ENCODE data around the gene RP9. TPM values are rescaled to one million over a fixed set of nuclear protein-coding genes. Genes with fewer than 3 reads are reported as not detected.

The RP9 gene
- total RNA-seq, 2 experiments from 2014 or later, result 17.6 to 20.3 TPM

DNA sequence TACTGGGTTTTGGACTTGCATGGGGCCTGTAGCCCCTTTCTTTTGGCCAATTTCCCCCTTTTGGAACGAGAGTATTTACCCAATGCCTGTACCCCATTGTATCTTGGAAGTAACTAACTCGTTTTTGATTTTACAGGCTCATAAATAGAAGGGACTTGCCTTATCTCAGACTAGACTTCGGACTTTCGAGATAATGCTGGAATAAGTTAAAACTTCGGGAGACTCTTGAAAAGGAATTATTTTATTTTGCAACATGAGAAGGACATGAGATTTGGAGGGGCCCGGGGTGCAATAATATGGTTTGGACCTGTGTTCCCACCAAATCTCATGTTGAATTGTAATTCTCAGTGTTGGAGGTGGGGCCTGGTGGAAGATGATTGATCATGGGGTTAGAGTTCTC, 38.4 kb downstream of the RP9 start:
- no peaks in the 10 kb centered on the region for H3K36me3 ChIP-seq (ENCODE audit: insufficient read depth, low read length)
- no peak overlapping the region for H3K27ac ChIP-seq (ENCODE audit: low read depth in 1 of 2, low read length in 2 of 2)
- ChIA-PET CTCF (no interaction called here), POLR2A (no interaction called here)
- H3K27me3 Mint-ChIP-seq, result peaks cover 23% of the 10 kb centered on the region
- TF ChIP-seq, protein P1, sequence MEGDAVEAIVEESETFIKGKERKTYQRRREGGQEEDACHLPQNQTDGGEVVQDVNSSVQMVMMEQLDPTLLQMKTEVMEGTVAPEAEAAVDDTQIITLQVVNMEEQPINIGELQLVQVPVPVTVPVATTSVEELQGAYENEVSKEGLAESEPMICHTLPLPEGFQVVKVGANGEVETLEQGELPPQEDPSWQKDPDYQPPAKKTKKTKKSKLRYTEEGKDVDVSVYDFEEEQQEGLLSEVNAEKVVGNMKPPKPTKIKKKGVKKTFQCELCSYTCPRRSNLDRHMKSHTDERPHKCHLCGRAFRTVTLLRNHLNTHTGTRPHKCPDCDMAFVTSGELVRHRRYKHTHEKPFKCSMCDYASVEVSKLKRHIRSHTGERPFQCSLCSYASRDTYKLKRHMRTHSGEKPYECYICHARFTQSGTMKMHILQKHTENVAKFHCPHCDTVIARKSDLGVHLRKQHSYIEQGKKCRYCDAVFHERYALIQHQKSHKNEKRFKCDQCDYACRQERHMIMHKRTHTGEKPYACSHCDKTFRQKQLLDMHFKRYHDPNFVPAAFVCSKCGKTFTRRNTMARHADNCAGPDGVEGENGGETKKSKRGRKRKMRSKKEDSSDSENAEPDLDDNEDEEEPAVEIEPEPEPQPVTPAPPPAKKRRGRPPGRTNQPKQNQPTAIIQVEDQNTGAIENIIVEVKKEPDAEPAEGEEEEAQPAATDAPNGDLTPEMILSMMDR (IDR thresholded peaks at IDR 0.05), result no peak
- H3K4me1 ChIP-seq (ENCODE audit: insufficient read depth, low read length), result no peaks in the 10 kb centered on the region
- DNase-seq (no peak), ATAC-seq (ENCODE audit: poor library complexity) (no peak)
- H3K4me3 Mint-ChIP-seq, result no peak overlapping the region
- H3K36me3 Mint-ChIP-seq (ENCODE audit: low read depth), result no peaks in the 10 kb centered on the region
- H3K9me3 ChIP-seq (ENCODE audit: control insufficient read depth in 1 of 2, insufficient read depth in 1 of 2, low read length in 2 of 2), result peaks cover 9 to 10% of the 10 kb centered on the region in 2 experiments
- no peak overlapping the region for H3K4me3 ChIP-seq (ENCODE audit: low read length)
- intact Hi-C loops (cut with DNase I, micrococcal nuclease), result no loop called here
- H3K9me3 Mint-ChIP-seq, result peaks cover 9% of the 10 kb centered on the region
- no peaks in the 10 kb centered on the region for H3K4me1 Mint-ChIP-seq (ENCODE audit: low read depth)
- H3K27me3 ChIP-seq (ENCODE audit: control insufficient read depth in 1 of 2, insufficient read depth in 2 of 2, low read length in 2 of 2), result peaks cover 0 to 5% of the 10 kb centered on the region in 2 experiments
- no peak overlapping the region for H3K27ac Mint-ChIP-seq

GRCh38 chr7:33070277-33070676, 38.9 kb downstream of the RP9 start:
- H3K4me3 Mint-ChIP-seq, result no peak overlapping the region
- peaks cover 10% of the 10 kb centered on the region for H3K9me3 Mint-ChIP-seq
- TF ChIP-seq, protein P1 (IDR thresholded peaks at IDR 0.05), result no peak
- intact Hi-C loops (cut with DNase I, micrococcal nuclease), result no loop called here
- Histone ChIP-seq H3K27me3 (ENCODE audit: control insufficient read depth in 1 of 2, insufficient read depth in 2 of 2, low read length in 2 of 2) (peaks cover 0 to 5% of the 10 kb centered on the region in 2 experiments), H3K27ac (ENCODE audit: low read depth in 1 of 2, low read length in 2 of 2) (no peak overlapping the region), H3K4me1 (ENCODE audit: insufficient read depth, low read length) (no peaks in the 10 kb centered on the region), H3K4me3 (ENCODE audit: low read length) (no peak overlapping the region), H3K9me3 (ENCODE audit: control insufficient read depth in 1 of 2, insufficient read depth in 1 of 2, low read length in 2 of 2) (peaks cover 9 to 10% of the 10 kb centered on the region in 2 experiments), H3K36me3 (ENCODE audit: insufficient read depth, low read length) (no peaks in the 10 kb centered on the region)
- ChIA-PET CTCF (no interaction called here), POLR2A (no interaction called here)
- no peaks in the 10 kb centered on the region for H3K36me3 Mint-ChIP-seq (ENCODE audit: low read depth)
- ATAC-seq (ENCODE audit: poor library complexity) (no peak), DNase-seq (no peak)
- no peak overlapping the region for H3K27ac Mint-ChIP-seq
- H3K4me1 Mint-ChIP-seq (ENCODE audit: low read depth), result no peaks in the 10 kb centered on the region
- H3K27me3 Mint-ChIP-seq, result peaks cover 22% of the 10 kb centered on the region

DNA sequence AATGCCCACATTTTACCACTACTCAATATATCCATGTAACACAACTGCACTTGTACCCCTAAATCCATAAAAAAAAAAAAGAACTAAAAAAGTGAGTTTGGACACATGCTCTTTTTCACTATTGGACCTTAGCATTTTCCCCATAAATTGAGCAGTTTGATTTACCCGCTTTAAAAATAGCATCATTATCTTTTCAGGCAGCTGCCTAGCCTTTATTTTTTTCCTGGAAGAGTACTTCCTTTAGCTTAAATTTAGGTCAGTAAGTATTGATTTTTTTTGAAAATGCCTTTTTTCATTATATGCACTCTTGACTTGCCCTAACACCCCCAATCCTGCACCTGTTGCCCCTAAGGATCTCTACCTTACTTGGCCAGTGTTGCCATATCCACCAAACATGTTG, 41.3 kb downstream of the RP9 start:
- H3K4me3 Mint-ChIP-seq, result no peak overlapping the region
- ATAC-seq (ENCODE audit: poor library complexity) (no peak), DNase-seq (no peak)
- H3K36me3 Mint-ChIP-seq (ENCODE audit: low read depth), result peaks cover 5% of the 10 kb centered on the region
- TF ChIP-seq, protein P1 (IDR thresholded peaks at IDR 0.05), result no peak
- H3K27me3 Mint-ChIP-seq, result peaks cover 8% of the 10 kb centered on the region
- H3K27me3 ChIP-seq (ENCODE audit: control insufficient read depth in 1 of 2, insufficient read depth in 2 of 2, low read length in 2 of 2), result peaks cover 0 to 5% of the 10 kb centered on the region in 2 experiments
- POLR2A ChIA-PET, result no interaction called here
- H3K36me3 ChIP-seq (ENCODE audit: insufficient read depth, low read length), result no peaks in the 10 kb centered on the region
- CTCF ChIA-PET, result no interaction called here
- H3K4me3 ChIP-seq (ENCODE audit: low read length), result no peak overlapping the region
- H3K9me3 ChIP-seq (ENCODE audit: control insufficient read depth in 1 of 2, insufficient read depth in 1 of 2, low read length in 2 of 2), result peaks cover 9 to 10% of the 10 kb centered on the region in 2 experiments
- H3K27ac Mint-ChIP-seq, result no peak overlapping the region
- H3K27ac ChIP-seq (ENCODE audit: low read depth in 1 of 2, low read length in 2 of 2), result no peak overlapping the region
- intact Hi-C loops (cut with DNase I, micrococcal nuclease), result no loop called here
- peaks cover 6% of the 10 kb centered on the region for H3K4me1 Mint-ChIP-seq (ENCODE audit: low read depth)
- peaks cover 6% of the 10 kb centered on the region for H3K4me1 ChIP-seq (ENCODE audit: insufficient read depth, low read length)
- H3K9me3 Mint-ChIP-seq, result peaks cover 10% of the 10 kb centered on the region
